D721Med (cell line): ENCODE data around the gene EIF5A2.
"Not testable (repeated sequence)": the region's sequence is repeated elsewhere in the genome, so short reads cannot be mapped to it uniquely, and the experiment has no call there.

ENCODE experiments used
- DNase-seq: peaks from one replicate; pipeline ENCODE4 v3.0.0; 2011; ENCODE audit warnings: low spot score; ENCODE audit not compliant: insufficient read length
- FAIRE-seq: peaks from 2 replicates; lab custom pipeline; 2011; peaks lifted over from hg19 to GRCh38; lab: Jason Lieb, UNC
- CTCF ChIP-seq: IDR thresholded peaks from 2 replicates; pipeline ENCODE4 v1.5.1; 2012; ENCODE audit warnings: mild to moderate bottlenecking, control low read depth; ENCODE audit not compliant: insufficient read depth; ENCODE audit errors: missing control alignments

Gene EIF5A2

DNA sequence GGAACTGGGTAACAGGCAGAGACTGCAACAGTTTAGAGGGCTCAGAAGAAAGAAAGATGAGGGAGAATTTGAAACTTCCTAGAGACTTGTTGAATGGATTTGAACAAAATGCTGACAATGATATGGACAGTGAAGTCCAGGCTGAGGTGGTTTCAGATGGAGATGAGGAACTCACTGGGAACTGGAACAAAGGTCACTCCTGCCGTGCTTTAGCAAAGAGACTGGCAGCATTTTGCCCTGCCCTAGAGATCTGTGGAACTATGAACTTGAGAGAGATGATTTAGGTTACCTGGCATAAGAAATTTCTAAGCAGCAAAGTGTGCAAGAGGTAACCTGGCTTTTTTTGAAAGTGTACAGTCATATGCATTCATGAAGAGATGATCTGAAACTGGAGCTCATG lies 11.7 kb downstream of the EIF5A2 start:
- TF ChIP-seq CTCF = no peak
- no peak for DNase-seq
- no peak for FAIRE-seq

GRCh38 chr3:170896333-170896732 lies 12.1 kb downstream of the EIF5A2 start:
- not testable (repeated sequence) for DNase-seq, FAIRE-seq

DNA sequence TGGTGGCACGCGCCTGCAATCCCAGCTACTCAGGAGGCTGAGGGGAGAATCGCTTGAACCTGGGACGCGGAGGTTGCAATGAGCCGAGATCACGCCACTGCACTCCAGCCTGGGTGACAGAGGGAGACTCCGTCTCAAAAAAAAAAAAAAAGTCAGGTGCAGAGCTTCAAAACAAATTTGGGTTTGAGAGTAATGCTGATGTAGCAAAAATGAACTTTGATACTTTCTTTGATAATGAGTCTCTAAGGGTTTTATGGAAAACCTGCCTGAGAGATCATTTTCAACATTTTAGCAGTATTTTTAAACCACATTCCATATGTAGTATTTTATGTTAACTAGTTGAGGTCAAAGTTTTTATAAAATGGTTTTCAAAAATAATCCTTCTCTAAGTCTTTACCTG lies 14.5 kb downstream of the EIF5A2 start:
- no peak for FAIRE-seq
- DNase-seq = no peak
- TF ChIP-seq CTCF = no peak

- TF ChIP-seq CTCF = no peak
- DNase-seq (no peak), FAIRE-seq (no peak)
Measured at GRCh38 chr3:170889630-170890029, 18.8 kb downstream of the EIF5A2 start.

GRCh38 chr3:170889132-170889531 lies 19.3 kb downstream of the EIF5A2 start:
- DNase-seq (no peak), FAIRE-seq (no peak)
- TF ChIP-seq CTCF = no peak

DNA sequence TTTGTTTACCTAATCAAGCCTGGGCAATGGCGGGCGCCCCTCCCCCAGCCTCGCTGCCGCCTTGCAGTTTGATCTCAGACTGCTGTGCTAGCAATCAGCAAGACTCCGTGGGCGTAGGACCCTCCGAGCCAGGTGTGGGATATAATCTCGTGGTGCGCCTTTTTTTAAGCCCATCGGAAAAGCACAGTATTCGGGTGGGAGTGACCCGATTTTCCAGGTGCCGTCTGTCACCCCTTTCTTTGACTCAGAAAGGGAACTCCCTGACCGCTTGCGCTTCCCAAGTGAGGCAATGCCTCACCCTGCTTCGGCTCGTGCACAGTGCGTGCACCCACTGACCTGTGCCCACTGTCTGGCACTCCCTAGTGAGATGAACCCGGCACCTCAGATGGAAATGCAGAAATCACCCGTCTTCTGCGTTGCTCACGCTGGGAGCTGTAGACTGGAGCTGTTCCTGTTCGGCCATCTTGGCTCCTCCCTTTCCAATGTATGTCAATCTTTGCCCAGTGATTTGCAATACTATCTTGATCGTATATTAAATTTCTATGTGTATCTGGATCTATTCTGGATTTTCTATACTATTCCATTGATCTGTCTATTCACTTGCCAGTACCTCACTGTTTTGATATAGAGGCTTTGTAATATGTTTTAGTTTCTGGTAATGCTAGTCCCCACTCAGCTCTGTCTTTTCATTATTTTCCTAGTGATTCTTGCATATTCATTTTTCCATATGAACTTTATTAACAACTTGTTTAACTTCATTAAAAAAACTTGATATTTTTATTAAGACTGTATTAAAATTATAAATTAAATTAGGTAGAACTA lies 24.1 kb downstream of the EIF5A2 start:
- DNase-seq, FAIRE-seq: not testable (repeated sequence)

DNA sequence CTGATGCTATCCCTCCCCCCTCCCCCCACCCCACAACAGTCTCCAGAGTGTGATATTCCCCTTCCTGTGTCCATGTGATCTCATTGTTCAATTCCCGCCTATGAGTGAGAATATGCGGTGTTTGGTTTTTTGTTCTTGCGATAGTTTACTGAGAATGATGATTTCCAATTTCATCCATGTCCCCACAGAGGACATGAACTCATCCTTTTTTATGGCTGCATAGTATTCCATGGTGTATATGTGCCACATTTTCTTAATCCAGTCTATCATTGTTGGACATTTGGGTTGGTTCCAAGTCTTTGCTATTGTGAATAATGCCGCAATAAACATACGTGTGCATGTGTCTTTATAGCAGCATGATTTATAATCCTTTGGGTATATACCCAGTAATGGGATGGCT lies 29.7 kb downstream of the EIF5A2 start:
- not testable (repeated sequence) for FAIRE-seq, DNase-seq

DNA sequence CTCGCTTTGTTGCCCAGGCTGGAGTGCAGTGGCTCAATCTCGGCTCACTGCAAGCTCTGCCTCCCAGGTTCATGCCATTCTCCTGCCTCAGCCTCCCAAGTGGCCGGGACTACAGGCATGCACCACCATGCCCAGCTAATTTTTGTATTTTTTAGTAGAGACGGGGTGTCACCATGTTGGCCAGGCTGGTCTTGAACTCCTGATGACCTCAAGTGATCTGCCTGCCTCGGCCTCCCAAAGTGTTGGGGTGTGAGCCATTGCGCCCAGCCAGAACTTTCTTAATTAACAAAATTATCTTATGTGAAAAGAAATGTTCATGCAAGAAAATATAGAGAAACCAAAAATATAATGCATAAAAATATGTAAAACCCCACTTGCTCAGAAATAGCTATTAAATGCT lies 31.1 kb downstream of the EIF5A2 start:
- DNase-seq, FAIRE-seq: not testable (repeated sequence)

DNA sequence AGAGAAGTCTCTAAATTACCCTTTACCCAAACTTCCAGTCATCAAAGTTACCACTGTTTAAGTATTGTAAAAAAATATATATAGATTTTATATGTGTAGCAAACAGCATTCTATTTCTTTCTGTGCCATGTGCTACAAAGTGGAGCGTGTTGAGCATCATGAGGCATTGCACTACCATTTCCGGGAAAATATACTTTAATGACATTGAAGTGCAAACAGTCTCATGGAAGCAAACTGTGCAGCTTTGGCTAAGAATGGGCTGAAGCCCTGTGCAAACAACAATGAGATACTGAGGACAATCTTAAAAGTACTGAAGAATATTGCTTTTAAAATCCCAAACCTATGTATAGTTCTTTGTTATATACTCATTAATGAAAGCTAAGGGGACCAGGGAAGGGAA lies 31.9 kb downstream of the EIF5A2 start:
- FAIRE-seq (no peak), DNase-seq (no peak)
- no peak for TF ChIP-seq CTCF
